Sigmoid colon (tissue), 4 donors: ENCODE measurements around the gene NPPA.

Experiments used
- EP300 ChIP-seq, 4 donors: sonication (generic); formaldehyde crosslinking; IDR thresholded peaks; one replicate each; pipeline ENCODE4 v1.6.1; 2017; ENCODE audit warnings: antibody characterized with exemption in 4 of 4
- POLR2AphosphoS5 ChIP-seq, 4 donors: sonication (generic); formaldehyde crosslinking; IDR thresholded peaks; one replicate each; pipeline ENCODE4 v1.6.1; 2017; ENCODE audit warnings: antibody characterized with exemption in 4 of 4
- TF ChIP-seq, protein P1 (sequence below), 4 experiments: fragments of 450-650 bp in 3 of 4; fragments of 200-600 bp in 1 of 4; IDR thresholded peaks; one replicate each; pipeline ENCODE4 v1.5.1; 2016 to 2019; ENCODE audit warnings: antibody characterized with exemption in 4 of 4, mild to moderate bottlenecking in 3 of 4, moderate library complexity in 2 of 4

DNA sequence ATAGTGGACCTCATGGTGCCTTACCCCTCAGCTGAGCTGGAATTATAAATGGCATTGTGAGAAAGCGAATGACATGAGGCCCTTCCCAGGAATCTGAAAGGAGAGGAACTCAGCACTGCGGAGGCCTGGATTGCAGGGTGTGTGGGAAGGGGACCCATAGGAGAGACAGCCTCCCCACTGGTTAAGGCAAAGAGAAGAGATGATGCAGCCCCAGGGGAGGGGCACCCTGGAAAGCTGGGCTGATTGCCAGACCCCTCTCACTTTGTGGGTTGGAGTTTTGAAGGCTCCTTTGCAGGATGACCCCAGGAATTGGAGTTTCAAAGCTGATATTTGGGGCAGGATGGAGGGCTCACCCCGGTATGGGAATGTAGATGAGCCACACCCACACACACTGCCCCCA is 9.1 kb upstream of the NPPA start:
- TF ChIP-seq POLR2AphosphoS5 (IDR thresholded peaks at IDR 0.05) (no peak), EP300 (IDR thresholded peaks at IDR 0.05) (no peak)
- TF ChIP-seq, protein P1, sequence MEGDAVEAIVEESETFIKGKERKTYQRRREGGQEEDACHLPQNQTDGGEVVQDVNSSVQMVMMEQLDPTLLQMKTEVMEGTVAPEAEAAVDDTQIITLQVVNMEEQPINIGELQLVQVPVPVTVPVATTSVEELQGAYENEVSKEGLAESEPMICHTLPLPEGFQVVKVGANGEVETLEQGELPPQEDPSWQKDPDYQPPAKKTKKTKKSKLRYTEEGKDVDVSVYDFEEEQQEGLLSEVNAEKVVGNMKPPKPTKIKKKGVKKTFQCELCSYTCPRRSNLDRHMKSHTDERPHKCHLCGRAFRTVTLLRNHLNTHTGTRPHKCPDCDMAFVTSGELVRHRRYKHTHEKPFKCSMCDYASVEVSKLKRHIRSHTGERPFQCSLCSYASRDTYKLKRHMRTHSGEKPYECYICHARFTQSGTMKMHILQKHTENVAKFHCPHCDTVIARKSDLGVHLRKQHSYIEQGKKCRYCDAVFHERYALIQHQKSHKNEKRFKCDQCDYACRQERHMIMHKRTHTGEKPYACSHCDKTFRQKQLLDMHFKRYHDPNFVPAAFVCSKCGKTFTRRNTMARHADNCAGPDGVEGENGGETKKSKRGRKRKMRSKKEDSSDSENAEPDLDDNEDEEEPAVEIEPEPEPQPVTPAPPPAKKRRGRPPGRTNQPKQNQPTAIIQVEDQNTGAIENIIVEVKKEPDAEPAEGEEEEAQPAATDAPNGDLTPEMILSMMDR (IDR thresholded peaks at IDR 0.05), result no peak
